PC-9 (cell line): ENCODE data around the gene ALDH18A1.

Source experiments
- CTCF ChIP-seq: fragments of 200-600 bp; sonication (generic); conservative IDR thresholded peaks from 2 replicates; pipeline ENCODE4 v1.6.1; 2017; ENCODE audit warnings: mixed run types, antibody characterized with exemption, mild to moderate bottlenecking, moderate library complexity
- EZH2 ChIP-seq: fragments of 200-600 bp; sonication (generic); IDR thresholded peaks from 2 replicates; pipeline ENCODE4 v1.8.0; 2017; ENCODE audit warnings: antibody characterized with exemption, low read depth

- TF ChIP-seq CTCF (no peak), EZH2 (no peak)
Measured at GRCh38 chr10:95578619-95579018, 77.9 kb downstream of the ALDH18A1 start.
